ENCODE measurements around the gene CCR8.

- TF ChIP-seq CTCF (IDR thresholded peaks at IDR 0.05) (no peak), EP300 (IDR thresholded peaks at IDR 0.05) (no peak), POLR2A (IDR thresholded peaks at IDR 0.05) (no peak), POLR2AphosphoS5 (IDR thresholded peaks at IDR 0.05) (no peak)
Observed at GRCh38 chr3:39361252-39361927, 31.9 kb downstream of the CCR8 start.
